Measurements from ENCODE around the gene SLC22A12.

Gene SLC22A12

DNA sequence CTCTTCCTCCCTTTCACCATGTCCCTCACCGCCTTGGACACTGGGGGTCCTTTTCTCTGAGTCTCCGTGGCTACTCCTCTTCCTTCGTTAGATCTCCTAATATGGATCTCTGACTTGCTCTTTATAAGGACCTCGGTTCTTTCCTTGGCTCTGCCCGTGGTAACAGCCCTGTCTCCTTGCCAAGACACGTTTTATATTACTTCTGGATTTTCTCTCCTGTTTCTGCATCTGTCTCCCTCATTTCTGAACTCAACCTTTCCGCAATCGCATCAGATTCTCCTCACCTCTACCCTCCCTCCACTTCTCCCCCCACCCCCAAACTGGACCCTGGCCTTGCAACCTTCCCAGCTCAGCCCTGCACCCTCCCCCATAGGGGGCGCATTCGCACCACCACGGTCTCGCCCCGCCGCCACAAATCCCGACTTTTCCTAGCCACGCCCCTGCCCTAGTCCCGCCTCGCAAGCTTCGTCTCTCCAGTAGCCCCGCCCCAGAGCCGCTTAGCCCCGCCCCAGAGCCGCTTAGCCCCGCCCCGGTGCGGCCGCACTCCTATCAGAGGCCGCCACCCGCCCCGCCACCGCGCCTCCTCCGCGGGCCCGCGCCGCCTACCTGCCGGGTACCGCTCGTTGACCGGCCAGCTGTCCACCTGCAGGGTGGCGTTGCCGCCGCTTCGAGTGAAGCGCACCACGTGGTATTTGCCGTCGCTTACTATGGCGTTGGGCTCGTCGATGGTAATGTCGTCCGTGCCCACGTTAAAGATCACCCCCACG lies 39.0 kb downstream of the SLC22A12 start:
- TF ChIP-seq, protein P1, sequence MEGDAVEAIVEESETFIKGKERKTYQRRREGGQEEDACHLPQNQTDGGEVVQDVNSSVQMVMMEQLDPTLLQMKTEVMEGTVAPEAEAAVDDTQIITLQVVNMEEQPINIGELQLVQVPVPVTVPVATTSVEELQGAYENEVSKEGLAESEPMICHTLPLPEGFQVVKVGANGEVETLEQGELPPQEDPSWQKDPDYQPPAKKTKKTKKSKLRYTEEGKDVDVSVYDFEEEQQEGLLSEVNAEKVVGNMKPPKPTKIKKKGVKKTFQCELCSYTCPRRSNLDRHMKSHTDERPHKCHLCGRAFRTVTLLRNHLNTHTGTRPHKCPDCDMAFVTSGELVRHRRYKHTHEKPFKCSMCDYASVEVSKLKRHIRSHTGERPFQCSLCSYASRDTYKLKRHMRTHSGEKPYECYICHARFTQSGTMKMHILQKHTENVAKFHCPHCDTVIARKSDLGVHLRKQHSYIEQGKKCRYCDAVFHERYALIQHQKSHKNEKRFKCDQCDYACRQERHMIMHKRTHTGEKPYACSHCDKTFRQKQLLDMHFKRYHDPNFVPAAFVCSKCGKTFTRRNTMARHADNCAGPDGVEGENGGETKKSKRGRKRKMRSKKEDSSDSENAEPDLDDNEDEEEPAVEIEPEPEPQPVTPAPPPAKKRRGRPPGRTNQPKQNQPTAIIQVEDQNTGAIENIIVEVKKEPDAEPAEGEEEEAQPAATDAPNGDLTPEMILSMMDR (conservative IDR thresholded peaks at IDR 0.05; ENCODE audit: low read length) = no peak

DNA sequence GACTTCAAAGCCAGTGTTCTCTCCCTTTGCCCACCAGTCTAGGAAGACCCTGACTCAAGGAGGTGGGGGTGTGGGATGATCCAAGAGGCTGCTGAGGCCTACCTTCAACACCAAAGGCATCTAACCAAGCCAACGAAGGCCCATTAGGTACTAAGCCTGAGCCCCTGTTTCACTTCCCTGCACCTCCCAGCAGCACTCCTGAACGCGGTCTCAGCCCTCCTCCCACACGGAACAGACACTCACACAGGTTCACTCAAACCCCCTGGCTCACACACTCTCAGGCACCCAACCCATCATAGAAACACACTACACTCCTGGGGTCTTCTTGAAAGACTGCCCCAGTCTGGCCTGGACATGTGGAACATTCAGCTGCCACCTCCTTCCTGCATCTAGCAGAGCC lies 40.7 kb downstream of the SLC22A12 start:
- no peak for DNase-seq (ENCODE audit: low read depth)
- no peak overlapping the region for H3K4me3 ChIP-seq (ENCODE audit: low read length)
- TF ChIP-seq, protein P1 (conservative IDR thresholded peaks at IDR 0.05; ENCODE audit: low read length) = no peak

More for the DNA sequence above, 39.0 kb downstream of the SLC22A12 start:
- H3K4me3 ChIP-seq (ENCODE audit: low read length) = no peak overlapping the region
- DNase-seq (ENCODE audit: low read depth) = no peak

DNA sequence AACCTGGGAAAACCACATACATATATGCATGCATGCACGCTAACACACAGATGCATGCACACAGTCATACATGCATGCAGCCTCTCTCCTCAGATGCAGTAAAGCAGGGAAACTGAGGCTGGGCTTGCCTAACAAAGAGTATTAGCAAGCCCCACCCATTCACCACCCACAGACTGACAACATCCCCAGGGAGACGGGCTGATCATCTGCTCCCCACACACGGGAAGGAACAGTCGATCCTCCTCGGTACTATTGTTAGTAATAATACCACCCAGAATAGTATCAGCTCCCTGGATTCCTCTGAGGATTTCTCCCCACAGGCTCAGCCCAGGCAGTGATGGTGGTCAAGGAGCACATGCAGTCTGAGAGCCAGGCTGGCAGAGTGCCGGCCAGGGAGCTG lies 41.2 kb downstream of the SLC22A12 start:
- no peak for DNase-seq (ENCODE audit: low read depth)
- TF ChIP-seq, protein P1 (conservative IDR thresholded peaks at IDR 0.05; ENCODE audit: low read length) = no peak
- no peak overlapping the region for H3K4me3 ChIP-seq (ENCODE audit: low read length)

DNA sequence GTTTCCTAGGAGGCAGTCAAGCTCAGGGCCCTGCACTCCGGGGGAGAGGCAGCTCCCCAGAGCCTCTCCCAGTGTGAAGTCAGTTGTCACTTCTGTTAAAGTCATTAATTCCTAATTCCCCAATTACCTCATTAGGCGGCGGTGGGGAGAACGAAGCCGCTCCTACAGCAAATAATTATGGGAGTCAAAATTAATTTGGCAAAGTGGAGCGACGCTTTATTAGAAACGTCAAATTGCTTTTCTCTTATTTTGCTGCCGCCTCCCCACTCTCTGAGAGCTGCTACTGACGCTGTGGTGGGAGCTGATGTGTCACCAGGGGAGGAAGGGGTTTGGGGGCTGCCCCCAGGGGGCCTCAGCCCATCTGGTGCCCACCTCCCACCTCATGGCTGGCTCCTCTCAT lies 41.6 kb downstream of the SLC22A12 start:
- no peak overlapping the region for H3K4me3 ChIP-seq (ENCODE audit: low read length)
- no peak for DNase-seq (ENCODE audit: low read depth)
- TF ChIP-seq, protein P1 (conservative IDR thresholded peaks at IDR 0.05; ENCODE audit: low read length) = no peak

DNA sequence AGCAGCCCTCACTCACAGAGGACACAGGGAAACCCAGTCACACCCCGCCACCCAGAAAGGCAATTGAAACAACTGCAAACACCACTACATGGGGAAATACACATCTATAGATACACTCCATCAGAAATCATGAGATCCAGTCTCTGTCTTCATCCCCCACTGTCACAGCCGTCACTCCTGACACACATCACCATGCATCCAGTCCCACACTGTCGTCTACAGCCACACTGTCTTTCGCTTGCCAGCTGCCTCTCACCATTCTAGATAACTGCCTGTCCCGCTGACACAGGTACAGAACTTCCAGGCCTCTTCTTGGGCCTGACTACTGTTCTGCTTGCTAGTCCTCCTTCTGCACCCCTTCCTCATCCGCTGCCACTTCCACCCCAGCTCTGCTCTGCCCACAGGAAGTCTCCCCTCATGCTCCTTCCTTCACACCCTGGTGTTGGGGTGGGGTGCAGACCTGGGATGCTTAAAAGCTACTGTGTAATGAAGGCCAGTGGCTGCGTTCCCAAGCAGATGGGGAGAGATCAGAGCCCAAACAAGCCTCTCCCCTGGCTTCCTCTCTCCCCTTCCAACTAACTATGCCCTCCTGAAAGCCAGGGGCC lies 42.6 kb downstream of the SLC22A12 start:
- DNase-seq (ENCODE audit: low read depth) = no peak
- TF ChIP-seq, protein P1 (conservative IDR thresholded peaks at IDR 0.05; ENCODE audit: low read length) = no peak
- H3K4me3 ChIP-seq (ENCODE audit: low read length) = no peak overlapping the region

DNA sequence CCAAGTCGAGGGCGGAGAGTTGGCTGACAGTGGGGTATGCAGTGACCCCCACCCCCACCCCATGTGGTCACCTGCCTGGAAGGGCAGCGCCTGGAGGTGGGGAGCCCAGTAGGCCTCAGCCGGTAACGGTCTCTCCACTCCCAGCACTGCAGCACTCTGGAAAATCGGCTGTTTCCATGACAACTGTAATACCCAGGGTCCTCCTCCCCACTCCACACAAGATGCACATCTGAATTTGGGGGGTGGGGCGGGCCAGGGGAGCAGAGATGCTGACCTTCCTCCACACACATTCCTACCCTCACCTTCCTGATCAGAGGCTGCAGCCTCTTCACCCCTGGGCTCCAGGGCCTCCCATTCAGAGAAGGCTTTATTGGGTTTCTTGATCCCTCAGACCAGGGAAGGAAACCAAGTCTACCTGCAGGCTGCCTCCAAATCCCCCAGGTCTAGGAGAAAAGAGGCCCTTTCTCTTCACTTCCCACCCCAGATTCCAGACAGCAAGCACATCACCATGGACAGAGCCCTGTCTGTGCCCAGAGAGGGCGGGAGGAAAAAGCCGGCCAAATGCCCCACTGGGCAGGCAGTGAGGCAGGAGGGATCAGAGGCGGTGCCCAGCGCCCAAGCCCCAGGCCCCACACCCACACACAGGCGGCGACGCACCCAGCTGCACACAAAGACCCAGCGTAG lies 46.5 kb downstream of the SLC22A12 start:
- TF ChIP-seq, protein P1 (conservative IDR thresholded peaks at IDR 0.05; ENCODE audit: low read length) = no peak
- H3K4me3 ChIP-seq (ENCODE audit: low read length) = no peak overlapping the region
- no peak for DNase-seq (ENCODE audit: low read depth)

All from AG10803 (cell line).